Coronary artery (tissue), 2 donors: ENCODE results near the gene FAN1.

Experiments
- DNase-seq: peaks from one replicate; pipeline ENCODE4 v3.0.0-alpha.2; 2017; ENCODE audit warnings: low spot score
- H3K27ac ChIP-seq, 2 donors: fragments of 200-600 bp; sonication (generic); one replicate each; pipeline ENCODE4 v1.5.1; 2016 to 2019
- H3K4me3 ChIP-seq: fragments of 200-600 bp; sonication (generic); 2 replicates; pipeline ENCODE4 v1.5.1; 2016; ENCODE audit warnings: mild to moderate bottlenecking, moderate library complexity
- CTCF ChIP-seq: fragments of 200-600 bp; sonication (generic); IDR thresholded peaks from one replicate; pipeline ENCODE4 v1.5.1; 2019; ENCODE audit warnings: antibody characterized with exemption

FAN1 gene

GRCh38 chr15:30954674-30955073 lies 51.0 kb downstream of the FAN1 start:
- Histone ChIP-seq H3K4me3 (no peak overlapping the region), H3K27ac (no peak overlapping the region)
- no peak for DNase-seq
- TF ChIP-seq CTCF = no peak

GRCh38 chr15:30956216-30957124 lies 52.8 kb downstream of the FAN1 start:
- Histone ChIP-seq H3K27ac (no peak overlapping the region), H3K4me3 (no peak overlapping the region)
- no peak for TF ChIP-seq CTCF
- DNase-seq = no peak

GRCh38 chr15:30958219-30958618 lies 54.5 kb downstream of the FAN1 start:
- Histone ChIP-seq H3K4me3 (no peak overlapping the region), H3K27ac (no peak overlapping the region)
- no peak for DNase-seq
- TF ChIP-seq CTCF = no peak

- H3K27ac ChIP-seq = no peak overlapping the region
- no peak for DNase-seq
- no peak overlapping the region for H3K4me3 ChIP-seq
- no peak for TF ChIP-seq CTCF
These were observed 58.4 kb downstream of the FAN1 start for GRCh38 chr15:30962079-30962478.

GRCh38 chr15:30962659-30963058 lies 58.9 kb downstream of the FAN1 start:
- Histone ChIP-seq H3K4me3 (no peak overlapping the region), H3K27ac (no peak overlapping the region)
- DNase-seq = no peak
- no peak for TF ChIP-seq CTCF

GRCh38 chr15:30963681-30964080 lies 60.0 kb downstream of the FAN1 start:
- no peak for TF ChIP-seq CTCF
- Histone ChIP-seq H3K27ac (no peak overlapping the region), H3K4me3 (no peak overlapping the region)
- no peak for DNase-seq

- no peak overlapping the region for H3K4me3 ChIP-seq
- TF ChIP-seq CTCF = no peak
- no peak for DNase-seq
- H3K27ac ChIP-seq = no peak overlapping the region
These were observed 66.0 kb downstream of the FAN1 start for GRCh38 chr15:30969724-30970123.
